ENCODE data around the gene LYZ. TPM values are rescaled to one million over a fixed set of nuclear protein-coding genes. Genes with fewer than 3 reads are reported as not detected.

The LYZ gene
- total and polyA plus RNA-seq, 2 donors (not counting 3 experiments of a cell fraction or from before 2014, with no cell fraction given) = not detected

- H3K4me3 ChIP-seq (replicated peaks in 1 of 3; ENCODE audit: insufficient read depth in 1 of 3, low read depth in 1 of 3, low read length in 3 of 3) = no peak overlapping the region
- no TSS peak for BruUV-seq (replicated peaks)
- FAIRE-seq = no peak
- H3K27ac ChIP-seq (ENCODE audit: insufficient read depth, low read depth, low read length) = no peak overlapping the region
- H4K20me1 ChIP-seq (replicated peaks; ENCODE audit: control insufficient read depth, extremely low read depth, insufficient read depth, low read length) = no peaks in the 10 kb centered on the region
- H2AFZ ChIP-seq (ENCODE audit: low read depth, low read length) = no peak overlapping the region
- H3K9me3 ChIP-seq (replicated peaks; ENCODE audit: control insufficient read depth, insufficient read depth, low read length) = no peaks in the 10 kb centered on the region
- DNase-seq (ENCODE audit: low read depth, low spot score) = no peak
- H3K4me1 ChIP-seq (ENCODE audit: control insufficient read depth, extremely low read depth, insufficient read depth, low read length) = peaks cover 7% of the 10 kb centered on the region
- no peak overlapping the region for H3K9ac ChIP-seq (replicated peaks; ENCODE audit: extremely low read depth, insufficient read depth, low read length)
- CTCF ChIA-PET = interaction anchor here (0.5 to 2.0 kb wide), 2 partner anchors 216 to 284 kb away, joined by 3 to 7 read pairs; no protein-coding TSS in a partner anchor
- H3K4me2 ChIP-seq (ENCODE audit: insufficient read depth, low read length) = no peak overlapping the region
- H3K9me1 ChIP-seq (replicated peaks; ENCODE audit: control insufficient read depth, extremely low read depth, insufficient read depth, low read length) = no peaks in the 10 kb centered on the region
- H3K36me3 ChIP-seq (ENCODE audit: control insufficient read depth in 2 of 2, extremely low read depth in 1 of 2, insufficient read depth in 2 of 2, low read length in 2 of 2) = no peaks in the 10 kb centered on the region
- POLR2A ChIA-PET = no interaction called here
- dilution Hi-C loops (cut with MboI; ENCODE audit: extremely low pct_ligation_motif_present, low sequenced_read_pairs) (no loop called here), intact Hi-C loops (cut with micrococcal nuclease) (loop anchor here (5.0 kb wide), 1 partner anchor 383 kb away; the partner anchor contains the start of gene RAB3IP)
- H3K27me3 ChIP-seq (ENCODE audit: control insufficient read depth in 2 of 2, insufficient read depth in 2 of 2, low read length in 2 of 2) = peaks cover 0 to 5% of the 10 kb centered on the region in 2 experiments
- H3K79me2 ChIP-seq (ENCODE audit: control insufficient read depth, insufficient read depth, low read length) = no peaks in the 10 kb centered on the region
- TF ChIP-seq EZH2 (IDR thresholded peaks at IDR 0.05; ENCODE audit: borderline replicate concordance, low read depth, low read length, severe bottlenecking) = no peak
- no peak for TF ChIP-seq POLR2A (IDR thresholded peaks at IDR 0.05; ENCODE audit: low read depth, low read length)
- TF ChIP-seq JUN (IDR thresholded peaks at IDR 0.05; ENCODE audit: borderline replicate concordance, insufficient read depth, insufficient read length, low read depth) = no peak
- no peak for TF ChIP-seq MYC (IDR thresholded peaks at IDR 0.05; ENCODE audit: low read depth, low read length)
- no peak for TF ChIP-seq POLR2AphosphoS5 (IDR thresholded peaks at IDR 0.05; ENCODE audit: insufficient read depth, low read depth, low read length)
- TF ChIP-seq, protein P1, sequence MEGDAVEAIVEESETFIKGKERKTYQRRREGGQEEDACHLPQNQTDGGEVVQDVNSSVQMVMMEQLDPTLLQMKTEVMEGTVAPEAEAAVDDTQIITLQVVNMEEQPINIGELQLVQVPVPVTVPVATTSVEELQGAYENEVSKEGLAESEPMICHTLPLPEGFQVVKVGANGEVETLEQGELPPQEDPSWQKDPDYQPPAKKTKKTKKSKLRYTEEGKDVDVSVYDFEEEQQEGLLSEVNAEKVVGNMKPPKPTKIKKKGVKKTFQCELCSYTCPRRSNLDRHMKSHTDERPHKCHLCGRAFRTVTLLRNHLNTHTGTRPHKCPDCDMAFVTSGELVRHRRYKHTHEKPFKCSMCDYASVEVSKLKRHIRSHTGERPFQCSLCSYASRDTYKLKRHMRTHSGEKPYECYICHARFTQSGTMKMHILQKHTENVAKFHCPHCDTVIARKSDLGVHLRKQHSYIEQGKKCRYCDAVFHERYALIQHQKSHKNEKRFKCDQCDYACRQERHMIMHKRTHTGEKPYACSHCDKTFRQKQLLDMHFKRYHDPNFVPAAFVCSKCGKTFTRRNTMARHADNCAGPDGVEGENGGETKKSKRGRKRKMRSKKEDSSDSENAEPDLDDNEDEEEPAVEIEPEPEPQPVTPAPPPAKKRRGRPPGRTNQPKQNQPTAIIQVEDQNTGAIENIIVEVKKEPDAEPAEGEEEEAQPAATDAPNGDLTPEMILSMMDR (IDR thresholded peaks at IDR 0.05; ENCODE audit: extremely low read depth in 1 of 2, insufficient read depth in 1 of 2, low read depth in 1 of 2, low read length in 2 of 2) = no peak
- TF ChIP-seq GATA2 (IDR thresholded peaks at IDR 0.05; ENCODE audit: insufficient read depth, insufficient read length, low read depth, low read length) = no peak
- TF ChIP-seq MAX (IDR thresholded peaks at IDR 0.05; ENCODE audit: insufficient read depth, insufficient read length) = no peak
- no peak for TF ChIP-seq FOS (IDR thresholded peaks at IDR 0.05; ENCODE audit: borderline replicate concordance, insufficient read depth, low read length)
These were observed 6.5 kb downstream of the LYZ start for GRCh38 chr12:69354556-69355187.
